Prostate gland (tissue), 2 donors: Measurements from ENCODE around the gene MTMR3. TPM values are rescaled to one million over a fixed set of nuclear protein-coding genes. Genes with fewer than 3 reads are reported as not detected.

Source experiments
- DNase-seq: peaks from one replicate; pipeline ENCODE4 v3.0.0-alpha.2; 2019; ENCODE audit warnings: low spot score
- H3K27ac ChIP-seq, 2 donors: fragments of 200-600 bp; sonication (generic); 2 replicates each; pipeline ENCODE4 v1.5.1; 2017 to 2019
- H3K27me3 ChIP-seq: fragments of 200-600 bp; sonication (generic); replicated peaks from 2 replicates; pipeline ENCODE4 v1.5.1; 2019; ENCODE audit not compliant: insufficient read depth
- H3K36me3 ChIP-seq, 2 donors: fragments of 200-600 bp; sonication (generic); 1 replicate in 1 of 2; 2 replicates in 1 of 2; pipeline versions ENCODE4 v1.5.1 to v1.8.1; 2017 to 2019
- H3K4me1 ChIP-seq: fragments of 200-600 bp; sonication (generic); replicated peaks from 2 replicates; pipeline ENCODE4 v1.5.1; 2019
- H3K4me3 ChIP-seq, 2 donors: fragments of 200-600 bp; sonication (generic); 2 replicates each; pipeline ENCODE4 v1.5.1; 2017 to 2019
- H3K9me3 ChIP-seq: fragments of 200-600 bp; sonication (generic); 2 replicates; pipeline ENCODE4 v1.5.1; 2017
- POLR2A ChIP-seq: fragments of 450-650 bp; IDR thresholded peaks from one replicate; pipeline ENCODE4 v1.6.1; 2016; ENCODE audit warnings: antibody characterized with exemption, mild to moderate bottlenecking
- POLR2AphosphoS5 ChIP-seq: sonication (generic); formaldehyde crosslinking; IDR thresholded peaks from one replicate; pipeline ENCODE4 v1.6.1; 2017; ENCODE audit warnings: antibody characterized with exemption
- WGBS: methylation state at CpG from one replicate; pipeline ENCODE4 v1.1.5; 2018; 5-methylcytosine and 5-hydroxymethylcytosine counted together
- intact Hi-C: fragments of 100-400 bp; cut with DNase I; formaldehyde crosslinking; loops from one replicate; pipeline ENCODE4 v1.14.2; 2022
- total RNA-seq, 2 donors: library from RNA; depleted of rRNA; stranded (reverse); fragments of >200 nt; gene quantifications; one replicate each; pipeline ENCODE4 v1.1.0, GENCODE V29; 2016
- TF ChIP-seq, protein P1 (sequence below), 4 experiments: fragments of 200-600 bp in 2 of 4; fragments of 450-650 bp in 2 of 4; sonication (generic) in 2 of 4; IDR thresholded peaks; 1 replicate in 3 of 4; 2 replicates in 1 of 4; pipeline ENCODE4 v1.5.1; 2016 to 2019; ENCODE audit warnings: antibody characterized with exemption in 4 of 4, mild to moderate bottlenecking in 2 of 4, moderate library complexity in 2 of 4

Gene MTMR3
- total RNA-seq, 2 donors from 2014 or later: 37.9 to 93.7 TPM

DNA sequence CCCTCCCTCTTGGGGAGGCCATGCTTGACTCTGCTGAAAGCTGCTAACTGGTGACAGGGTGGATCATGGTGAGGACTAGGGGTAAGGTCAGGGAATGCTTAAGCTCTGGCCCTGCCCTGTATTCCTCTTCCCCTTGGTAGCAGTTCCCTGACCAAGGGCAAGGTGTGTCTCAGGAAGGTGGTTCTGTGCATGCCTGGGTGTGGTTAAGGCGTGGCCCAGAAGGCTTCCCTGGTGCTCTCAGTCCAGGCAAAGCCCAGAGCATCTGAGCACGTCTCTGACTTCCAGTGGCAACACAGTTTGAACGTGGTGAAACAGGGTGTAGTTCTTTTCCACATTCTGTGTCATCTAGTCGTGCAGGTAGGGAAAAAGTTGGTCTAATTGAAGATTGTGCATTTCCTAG is 144.2 kb downstream of the MTMR3 start:
- 64% methylated on average over 4 of the region's 4 CpGs for WGBS
- Histone ChIP-seq H3K27me3 (no peaks in the 10 kb centered on the region), H3K4me1 (peaks cover 5% of the 10 kb centered on the region), H3K4me3 (no peak overlapping the region), H3K9me3 (no peaks in the 10 kb centered on the region), H3K36me3 (peaks cover 3 to 11% of the 10 kb centered on the region in 2 donors), H3K27ac (no peak overlapping the region)
- DNase-seq: no peak
- intact Hi-C loops: no loop called here
- no peak for TF ChIP-seq POLR2A

GRCh38 chr22:30027791-30028190 is 144.8 kb downstream of the MTMR3 start:
- intact Hi-C loops: no loop called here

GRCh38 chr22:30028731-30029130 is 145.8 kb downstream of the MTMR3 start:
- Histone ChIP-seq H3K4me1 (no peaks in the 10 kb centered on the region), H3K9me3 (no peaks in the 10 kb centered on the region), H3K4me3 (no peak overlapping the region), H3K27me3 (no peaks in the 10 kb centered on the region), H3K36me3 (peaks cover 3 to 11% of the 10 kb centered on the region in 2 donors), H3K27ac (no peak overlapping the region)
- intact Hi-C loops: no loop called here
- WGBS: 60% methylated on average over 6 of the region's 6 CpGs
- no peak for TF ChIP-seq POLR2AphosphoS5
- DNase-seq: no peak

More at GRCh38 chr22:30027791-30028190, 144.8 kb downstream of the MTMR3 start:
- Histone ChIP-seq H3K4me1 (no peaks in the 10 kb centered on the region), H3K27ac (no peak overlapping the region), H3K36me3 (peaks cover 3 to 11% of the 10 kb centered on the region in 2 donors), H3K9me3 (no peaks in the 10 kb centered on the region), H3K27me3 (no peaks in the 10 kb centered on the region), H3K4me3 (no peak overlapping the region)
- DNase-seq: no peak
- TF ChIP-seq POLR2A (no peak), POLR2AphosphoS5 (no peak)
- TF ChIP-seq, protein P1, sequence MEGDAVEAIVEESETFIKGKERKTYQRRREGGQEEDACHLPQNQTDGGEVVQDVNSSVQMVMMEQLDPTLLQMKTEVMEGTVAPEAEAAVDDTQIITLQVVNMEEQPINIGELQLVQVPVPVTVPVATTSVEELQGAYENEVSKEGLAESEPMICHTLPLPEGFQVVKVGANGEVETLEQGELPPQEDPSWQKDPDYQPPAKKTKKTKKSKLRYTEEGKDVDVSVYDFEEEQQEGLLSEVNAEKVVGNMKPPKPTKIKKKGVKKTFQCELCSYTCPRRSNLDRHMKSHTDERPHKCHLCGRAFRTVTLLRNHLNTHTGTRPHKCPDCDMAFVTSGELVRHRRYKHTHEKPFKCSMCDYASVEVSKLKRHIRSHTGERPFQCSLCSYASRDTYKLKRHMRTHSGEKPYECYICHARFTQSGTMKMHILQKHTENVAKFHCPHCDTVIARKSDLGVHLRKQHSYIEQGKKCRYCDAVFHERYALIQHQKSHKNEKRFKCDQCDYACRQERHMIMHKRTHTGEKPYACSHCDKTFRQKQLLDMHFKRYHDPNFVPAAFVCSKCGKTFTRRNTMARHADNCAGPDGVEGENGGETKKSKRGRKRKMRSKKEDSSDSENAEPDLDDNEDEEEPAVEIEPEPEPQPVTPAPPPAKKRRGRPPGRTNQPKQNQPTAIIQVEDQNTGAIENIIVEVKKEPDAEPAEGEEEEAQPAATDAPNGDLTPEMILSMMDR (IDR thresholded peaks at IDR 0.05): no peak
- 87% methylated on average over 4 of the region's 4 CpGs for WGBS

DNA sequence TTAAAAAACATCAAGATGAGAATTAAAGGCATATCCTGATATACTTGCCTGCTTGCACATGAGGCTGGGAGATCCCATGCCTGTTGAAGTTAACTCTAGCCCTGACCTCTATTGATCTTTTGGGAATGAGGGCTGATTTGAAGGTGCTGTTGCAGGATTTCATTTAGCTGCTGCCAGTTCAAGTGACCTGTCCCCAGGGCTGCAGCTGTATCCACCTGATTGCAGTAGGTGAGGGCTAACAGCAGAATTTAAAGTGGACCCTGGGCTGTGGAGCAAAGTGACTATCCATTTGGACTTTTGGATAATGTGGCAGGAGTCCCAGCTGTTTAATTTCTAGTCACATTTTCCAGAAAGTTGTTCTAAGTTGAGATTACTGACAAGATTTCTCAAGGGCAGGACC is 146.5 kb downstream of the MTMR3 start:
- Histone ChIP-seq H3K27ac (no peak overlapping the region), H3K36me3 (peaks cover 3 to 11% of the 10 kb centered on the region in 2 donors), H3K4me3 (no peak overlapping the region), H3K4me1 (no peaks in the 10 kb centered on the region), H3K9me3 (no peaks in the 10 kb centered on the region), H3K27me3 (no peaks in the 10 kb centered on the region)
- no peak for DNase-seq
- intact Hi-C loops: no loop called here
- TF ChIP-seq, protein P1 (IDR thresholded peaks at IDR 0.05): no peak
- TF ChIP-seq POLR2AphosphoS5 (no peak), POLR2A (no peak)

- TF ChIP-seq POLR2A (no peak), POLR2AphosphoS5 (no peak)
- TF ChIP-seq, protein P1 (IDR thresholded peaks at IDR 0.05): no peak
- H3K27ac ChIP-seq: no peak overlapping the region
These were observed 147.4 kb downstream of the MTMR3 start for GRCh38 chr22:30030329-30030728.

GRCh38 chr22:30031328-30031727 is 148.4 kb downstream of the MTMR3 start:
- H3K36me3 ChIP-seq: peaks cover under 1 to 2% of the 10 kb centered on the region in 2 donors
- H3K4me1 ChIP-seq: no peaks in the 10 kb centered on the region
- no peaks in the 10 kb centered on the region for H3K27me3 ChIP-seq
- H3K27ac ChIP-seq: peak overlapping the region in 1 of 2 donors; percentile 24
- WGBS: 75% methylated on average over 3 of the region's 3 CpGs
- H3K9me3 ChIP-seq: no peaks in the 10 kb centered on the region
- intact Hi-C loops: no loop called here
- H3K4me3 ChIP-seq: no peak overlapping the region
- no peak for DNase-seq
- no peak for TF ChIP-seq POLR2AphosphoS5
- TF ChIP-seq, protein P1 (IDR thresholded peaks at IDR 0.05): no peak
- no peak for TF ChIP-seq POLR2A

More at GRCh38 chr22:30030329-30030728, 147.4 kb downstream of the MTMR3 start:
- intact Hi-C loops: no loop called here
- Histone ChIP-seq H3K9me3 (no peaks in the 10 kb centered on the region), H3K4me1 (no peaks in the 10 kb centered on the region), H3K36me3 (peaks cover 3 to 11% of the 10 kb centered on the region in 2 donors), H3K27me3 (no peaks in the 10 kb centered on the region), H3K4me3 (no peak overlapping the region)
- DNase-seq: no peak
- WGBS: 94% methylated on average over 5 of the region's 5 CpGs
